GM12878 (cell line): ENCODE results near the gene RTN4. TPM values are rescaled to one million over a fixed set of nuclear protein-coding genes. Genes with fewer than 3 reads are reported as not detected.

Source experiments
- ATAC-seq: fragments of 200-7000 bp; cut with Tn5 transposase; 3 replicates; pipeline ENCODE4 v1.9.1; 2020; ENCODE audit warnings: mild to moderate bottlenecking, moderate library complexity
- BruUV-seq: library from RNA; stranded (reverse); fragments of 400-500 nt; replicated peaks from 2 replicates; lab custom pipeline; 2021; lab: Mats Ljungman, UMichigan
- CTCF ChIA-PET: fragments of 300-600 bp; sonication (Branson Sonifier 250); formaldehyde crosslinking; extraction: SDS; loops from one replicate; lab custom pipeline; 2021; ENCODE audit warnings: inconsistent platforms; lab: Yijun Ruan, JAX
- POLR2A ChIA-PET: fragments of 350-600 bp; formaldehyde crosslinking; extraction: SDS; loops from one replicate; lab custom pipeline; 2021; ENCODE audit warnings: inconsistent platforms; lab: Charles Lee
- RAD21 ChIA-PET: fragments of 300-600 bp; sonication (Branson Sonifier 250); formaldehyde crosslinking; loops from one replicate; lab custom pipeline; 2023; ENCODE audit warnings: antibody characterized with exemption; ENCODE audit not compliant: unreplicated experiment; lab: Charles Lee
- SMC1A ChIA-PET: fragments of 300-600 bp; sonication (Branson Sonifier 250); formaldehyde crosslinking; loops from one replicate; lab custom pipeline; 2023; ENCODE audit not compliant: unreplicated experiment, uncharacterized antibody; lab: Charles Lee
- DNase-seq: peaks from one replicate; pipeline ENCODE4 v3.0.0-alpha.2; 2011; ENCODE audit warnings: low read depth, low spot score
- FAIRE-seq: peaks from 3 replicates; lab custom pipeline; 2011; peaks lifted over from hg19 to GRCh38; lab: Jason Lieb, UNC
- H2AFZ ChIP-seq: 2 replicates; pipeline ENCODE4 v1.6.0; 2011; ENCODE audit warnings: low read depth, low read length, control low read depth; ENCODE audit not compliant: control insufficient read depth
- H3K27ac ChIP-seq: 2 replicates; pipeline ENCODE4 v1.5.1; 2011; ENCODE audit warnings: control low read depth; ENCODE audit not compliant: control insufficient read depth, insufficient read depth
- H3K27me3 ChIP-seq, 2 experiments: replicated peaks in 1 of 2; 2 replicates each; pipeline versions ENCODE4 v1.6.0 to v1.6.1; 2011; ENCODE audit warnings: low read length in 1 of 2; ENCODE audit not compliant: control insufficient read depth in 2 of 2, insufficient read depth in 2 of 2
- H3K36me3 ChIP-seq, 2 experiments: 2 replicates each; pipeline ENCODE4 v1.5.1; 2011; ENCODE audit warnings: low read length in 1 of 2; ENCODE audit not compliant: control insufficient read depth in 2 of 2, insufficient read depth in 2 of 2
- H3K4me1 ChIP-seq: 2 replicates; pipeline ENCODE4 v1.6.1; 2011; ENCODE audit warnings: mild to moderate bottlenecking, low read length, moderate library complexity, mixed read lengths; ENCODE audit not compliant: control insufficient read depth, insufficient read depth
- H3K4me2 ChIP-seq: 2 replicates; pipeline ENCODE4 v1.6.0; 2011; ENCODE audit warnings: control low read depth; ENCODE audit not compliant: control insufficient read depth, insufficient read depth
- H3K4me3 ChIP-seq: fragments of 200-600 bp; sonication (generic); 2 replicates; pipeline ENCODE4 v1.5.1; 2016
- H3K79me2 ChIP-seq: 2 replicates; pipeline ENCODE4 v1.6.0; 2011; ENCODE audit warnings: low read length; ENCODE audit not compliant: control insufficient read depth, insufficient read depth
- H3K9ac ChIP-seq: 2 replicates; pipeline ENCODE4 v1.8.0; 2011; ENCODE audit warnings: low read length, control low read depth, mixed read lengths; ENCODE audit not compliant: control insufficient read depth, insufficient read depth
- H3K9me3 ChIP-seq: replicated peaks from 3 replicates; pipeline ENCODE4 v1.5.1; 2011; ENCODE audit warnings: mild to moderate bottlenecking, low read length; ENCODE audit not compliant: control insufficient read depth, insufficient read depth
- H4K20me1 ChIP-seq: 2 replicates; pipeline ENCODE4 v1.6.0; 2011; ENCODE audit not compliant: control insufficient read depth, insufficient read depth
- CBX5 ChIP-seq: sonication (generic); IDR thresholded peaks from 2 replicates; pipeline ENCODE4 v1.6.1; 2016; ENCODE audit warnings: low read depth, moderate library complexity, mild to moderate bottlenecking, inconsistent platforms
- WGBS: methylation state at CpG from one replicate; pipeline ENCODE4 v1.1.6; 2016; ENCODE audit warnings: low lambda C conversion rate; ENCODE audit not compliant: insufficient replicate concordance, insufficient coverage; ENCODE audit errors: missing lambda C conversion rate; 5-methylcytosine and 5-hydroxymethylcytosine counted together
- in situ Hi-C: fragments of 300-500 bp; cut with MboI; formaldehyde crosslinking; loops from 9 replicates; pipeline ENCODE4 v1.14.3; 2018; ENCODE audit warnings: mixed read lengths
- intact Hi-C: fragments of 100-400 bp; cut with micrococcal nuclease; formaldehyde crosslinking; loops from one replicate; pipeline ENCODE4 v1.14.2; 2022; ENCODE audit not compliant: unreplicated experiment
- polyA plus RNA-seq, 11 experiments: library from polyadenylated mRNA; depleted of rRNA in 4 of 11; unstranded in 6 of 11; stranded (reverse) in 5 of 11; fragments of >200 nt; fragmentation: Nextera tagmentation in 4 of 11; fragmentation: Illumina TruSeq in 1 of 11; extraction: Ambion mirVana in 4 of 11; extraction: Trizol in 1 of 11; gene quantifications; 1 replicate in 1 of 11; 2 replicates in 10 of 11; pipeline versions ENCODE4 v1.2.1 to v1.2.3, GENCODE V29; 2011 to 2016; ENCODE audit warnings: inconsistent platforms in 2 of 11, missing spikeins in 2 of 11, low read depth in 1 of 11
- total RNA-seq, 4 experiments: library from RNA; depleted of rRNA in 3 of 4; stranded (reverse); fragments of >200 nt in 3 of 4; fragmentation: Illumina TruSeq in 1 of 4; extraction: Trizol in 1 of 4; gene quantifications; 2 replicates each; pipeline versions ENCODE4 v1.2.1 to v1.2.3, GENCODE V29; 2013 to 2021
- TF ChIP-seq, protein P1 (sequence below): fragments of 450-650 bp; IDR thresholded peaks from 2 replicates; pipeline ENCODE4 v1.6.1; 2017; ENCODE audit warnings: mild to moderate bottlenecking, moderate library complexity

The RTN4 gene
- total and polyA plus RNA-seq, 10 of the 15 experiments (the other 5 are each of a cell fraction or from before 2014, with no cell fraction given), result 56.0 to 133 (median 83.3) TPM

DNA sequence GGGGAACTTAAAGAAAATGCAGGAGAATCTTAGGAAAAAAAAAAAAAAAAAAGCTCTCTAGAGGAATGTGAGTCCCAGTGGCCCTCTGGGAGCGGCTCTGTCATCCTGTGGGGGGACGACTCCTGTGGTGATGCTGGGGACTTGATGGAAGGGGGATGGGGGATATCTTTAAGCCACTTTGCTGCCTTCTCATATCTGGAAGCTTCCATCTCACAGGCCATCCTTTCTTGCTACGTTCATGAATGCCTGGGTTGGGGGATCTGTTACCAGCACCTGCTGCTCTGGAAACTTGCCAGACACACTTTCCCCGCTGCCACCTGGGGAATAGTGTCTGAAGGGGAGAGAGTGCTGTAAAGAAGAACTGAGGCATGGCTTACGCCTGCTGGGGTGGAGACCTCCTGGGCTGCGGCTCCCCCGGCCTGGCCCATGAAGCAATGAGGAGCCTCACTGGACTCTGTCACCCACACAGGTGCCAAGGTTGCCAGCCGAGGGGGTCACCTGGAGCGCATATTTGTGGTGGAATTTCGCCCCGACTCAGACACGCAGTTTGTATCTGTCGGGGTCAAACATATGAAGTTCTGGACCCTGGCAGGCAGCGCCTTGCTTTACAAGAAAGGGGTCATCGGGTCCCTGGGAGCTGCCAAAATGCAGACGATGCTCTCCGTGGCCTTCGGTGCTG is 92.8 kb downstream of the RTN4 start:
- Histone ChIP-seq H4K20me1 (no peaks in the 10 kb centered on the region), H3K79me2 (no peaks in the 10 kb centered on the region), H2AFZ (no peak overlapping the region), H3K4me3 (no peak overlapping the region), H3K36me3 (no peaks in the 10 kb centered on the region), H3K4me1 (no peaks in the 10 kb centered on the region; the same call in 1 of the 2 replicates), H3K9me3 (no peaks in the 10 kb centered on the region), H3K4me2 (no peak overlapping the region), H3K9ac (no peak overlapping the region), H3K27me3 (no peaks in the 10 kb centered on the region), H3K27ac (no peak overlapping the region)
- RAD21 ChIA-PET, result no interaction called here
- intact Hi-C loops, result no loop called here
- CTCF ChIA-PET, result interaction anchor here (0.6 to 2.2 kb wide), 5 partner anchors 18 to 1240 kb away, joined by 4 to 9 read pairs (median 4); no protein-coding TSS in a partner anchor
- 76% methylated on average over 14 of the region's 18 CpGs for WGBS
- BruUV-seq, result no TSS peak
- in situ Hi-C loops, result no loop called here
- DNase-seq, result no peak
- TF ChIP-seq, protein P1, sequence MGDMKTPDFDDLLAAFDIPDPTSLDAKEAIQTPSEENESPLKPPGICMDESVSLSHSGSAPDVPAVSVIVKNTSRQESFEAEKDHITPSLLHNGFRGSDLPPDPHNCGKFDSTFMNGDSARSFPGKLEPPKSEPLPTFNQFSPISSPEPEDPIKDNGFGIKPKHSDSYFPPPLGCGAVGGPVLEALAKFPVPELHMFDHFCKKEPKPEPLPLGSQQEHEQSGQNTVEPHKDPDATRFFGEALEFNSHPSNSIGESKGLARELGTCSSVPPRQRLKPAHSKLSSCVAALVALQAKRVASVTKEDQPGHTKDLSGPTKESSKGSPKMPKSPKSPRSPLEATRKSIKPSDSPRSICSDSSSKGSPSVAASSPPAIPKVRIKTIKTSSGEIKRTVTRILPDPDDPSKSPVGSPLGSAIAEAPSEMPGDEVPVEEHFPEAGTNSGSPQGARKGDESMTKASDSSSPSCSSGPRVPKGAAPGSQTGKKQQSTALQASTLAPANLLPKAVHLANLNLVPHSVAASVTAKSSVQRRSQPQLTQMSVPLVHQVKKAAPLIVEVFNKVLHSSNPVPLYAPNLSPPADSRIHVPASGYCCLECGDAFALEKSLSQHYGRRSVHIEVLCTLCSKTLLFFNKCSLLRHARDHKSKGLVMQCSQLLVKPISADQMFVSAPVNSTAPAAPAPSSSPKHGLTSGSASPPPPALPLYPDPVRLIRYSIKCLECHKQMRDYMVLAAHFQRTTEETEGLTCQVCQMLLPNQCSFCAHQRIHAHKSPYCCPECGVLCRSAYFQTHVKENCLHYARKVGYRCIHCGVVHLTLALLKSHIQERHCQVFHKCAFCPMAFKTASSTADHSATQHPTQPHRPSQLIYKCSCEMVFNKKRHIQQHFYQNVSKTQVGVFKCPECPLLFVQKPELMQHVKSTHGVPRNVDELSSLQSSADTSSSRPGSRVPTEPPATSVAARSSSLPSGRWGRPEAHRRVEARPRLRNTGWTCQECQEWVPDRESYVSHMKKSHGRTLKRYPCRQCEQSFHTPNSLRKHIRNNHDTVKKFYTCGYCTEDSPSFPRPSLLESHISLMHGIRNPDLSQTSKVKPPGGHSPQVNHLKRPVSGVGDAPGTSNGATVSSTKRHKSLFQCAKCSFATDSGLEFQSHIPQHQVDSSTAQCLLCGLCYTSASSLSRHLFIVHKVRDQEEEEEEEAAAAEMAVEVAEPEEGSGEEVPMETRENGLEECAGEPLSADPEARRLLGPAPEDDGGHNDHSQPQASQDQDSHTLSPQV, result no peak
- TF ChIP-seq CBX5, result no peak
- SMC1A ChIA-PET, result interaction anchor here (1.0 to 1.9 kb wide), 2 partner anchors 14 to 19 kb away, joined by 4 to 15 read pairs; no protein-coding TSS in a partner anchor
- no peak for ATAC-seq
- no peak for FAIRE-seq
- POLR2A ChIA-PET, result no interaction called here
